ENCODE data around the gene PJA2.
"Not testable (repeated sequence)": the region's sequence is repeated elsewhere in the genome, so short reads cannot be mapped to it uniquely, and the experiment has no call there.

The PJA2 gene, protein sequence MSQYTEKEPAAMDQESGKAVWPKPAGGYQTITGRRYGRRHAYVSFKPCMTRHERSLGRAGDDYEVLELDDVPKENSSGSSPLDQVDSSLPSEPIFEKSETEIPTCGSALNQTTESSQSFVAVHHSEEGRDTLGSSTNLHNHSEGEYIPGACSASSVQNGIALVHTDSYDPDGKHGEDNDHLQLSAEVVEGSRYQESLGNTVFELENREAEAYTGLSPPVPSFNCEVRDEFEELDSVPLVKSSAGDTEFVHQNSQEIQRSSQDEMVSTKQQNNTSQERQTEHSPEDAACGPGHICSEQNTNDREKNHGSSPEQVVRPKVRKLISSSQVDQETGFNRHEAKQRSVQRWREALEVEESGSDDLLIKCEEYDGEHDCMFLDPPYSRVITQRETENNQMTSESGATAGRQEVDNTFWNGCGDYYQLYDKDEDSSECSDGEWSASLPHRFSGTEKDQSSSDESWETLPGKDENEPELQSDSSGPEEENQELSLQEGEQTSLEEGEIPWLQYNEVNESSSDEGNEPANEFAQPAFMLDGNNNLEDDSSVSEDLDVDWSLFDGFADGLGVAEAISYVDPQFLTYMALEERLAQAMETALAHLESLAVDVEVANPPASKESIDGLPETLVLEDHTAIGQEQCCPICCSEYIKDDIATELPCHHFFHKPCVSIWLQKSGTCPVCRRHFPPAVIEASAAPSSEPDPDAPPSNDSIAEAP
- 122 to 209 reads per million in 2 experiments for total RNA-seq

DNA sequence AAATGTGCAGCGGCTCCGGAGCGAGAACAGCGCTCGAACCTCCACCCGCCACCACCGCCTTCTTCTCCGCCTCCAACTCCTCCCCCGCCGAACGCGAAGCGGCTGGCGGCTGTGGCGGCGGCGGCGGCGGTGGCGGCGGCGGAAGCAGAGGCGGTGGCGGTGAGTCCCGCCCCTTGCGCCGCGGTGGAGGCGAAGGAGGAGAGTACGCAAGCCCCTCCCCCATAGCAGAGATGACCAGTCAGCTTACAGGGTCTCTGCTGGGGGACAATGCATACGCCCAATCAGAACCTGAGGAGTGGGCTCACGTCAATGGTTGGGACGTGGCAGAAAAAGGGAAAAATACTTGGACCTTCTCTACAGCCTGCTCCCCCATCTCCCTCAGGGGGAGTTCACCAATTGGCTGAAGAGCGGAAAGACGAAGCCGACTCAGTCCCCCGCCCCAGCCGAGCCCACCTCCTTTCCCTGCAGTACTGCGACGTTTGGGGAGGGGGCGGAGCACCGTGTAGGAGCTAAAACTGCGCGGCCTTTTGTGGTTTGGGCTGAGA is at the start of gene PJA2:
Gene PJA2, minus strand, starts transcription at position 131 of the 545 bp plus-strand sequence. CDS start 26,541 bp downstream, outside the sequence.
- DNase-seq (ENCODE audit: low read depth), result peak; percentile 94

DNA sequence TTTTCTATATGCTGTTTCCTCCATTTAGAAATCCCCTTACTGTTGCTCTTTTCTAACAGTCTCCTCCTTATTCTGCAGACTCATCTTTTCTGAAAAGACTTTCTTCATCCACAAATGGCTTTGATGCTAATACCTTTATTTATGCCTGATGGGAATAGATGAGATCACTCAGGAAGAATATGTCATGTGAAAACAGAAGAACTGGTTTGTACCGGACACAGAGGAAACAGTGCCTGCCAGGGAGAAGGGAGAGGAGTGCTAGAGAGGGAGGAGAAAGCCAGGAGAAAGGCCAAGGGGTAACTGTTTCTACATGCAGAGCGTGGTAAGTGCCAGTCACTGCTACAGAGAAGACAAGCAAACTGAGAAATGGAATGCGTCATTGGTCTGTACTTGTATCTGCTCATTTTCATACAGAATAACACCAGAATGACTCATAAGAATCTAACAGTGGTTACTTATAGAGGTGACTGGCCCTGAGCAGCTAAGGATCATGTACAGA is 45.9 kb upstream of the PJA2 start:
- no peak for DNase-seq (ENCODE audit: low read depth)

DNA sequence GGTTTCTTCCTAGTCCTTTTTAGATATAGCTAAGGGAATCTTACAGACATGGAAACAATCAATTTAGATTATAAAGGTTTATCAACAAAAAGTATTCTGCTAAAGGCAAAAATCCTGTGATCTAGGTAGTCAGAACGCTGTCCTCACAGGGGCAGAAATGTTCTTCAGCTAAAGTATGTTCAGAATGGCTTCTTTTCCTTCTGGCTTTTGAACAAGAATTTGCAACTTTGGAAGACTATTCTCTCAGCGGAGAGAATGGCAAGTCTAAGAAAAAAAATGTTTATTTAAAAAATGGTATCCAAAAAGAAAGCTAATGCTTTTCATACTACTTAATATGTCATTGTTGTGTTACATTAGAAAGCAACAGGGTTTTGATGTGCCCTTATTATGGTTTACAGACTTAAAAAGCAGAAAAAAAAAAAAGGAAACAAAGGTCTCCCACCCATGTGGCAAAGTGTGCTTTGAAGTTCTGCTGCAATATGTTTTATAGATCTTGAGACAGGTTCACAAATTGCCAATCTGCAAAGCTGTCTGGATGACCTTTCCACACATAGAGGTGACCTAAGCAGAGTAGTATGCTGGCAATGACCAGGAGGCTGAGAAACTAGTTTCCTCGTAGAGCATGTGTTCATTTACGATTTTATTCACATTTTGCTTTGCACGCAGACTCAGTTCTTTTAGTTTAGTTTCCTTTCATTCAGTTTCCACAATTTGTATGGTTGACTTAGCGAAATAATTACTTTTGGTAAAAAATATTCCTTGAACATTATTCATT is 45.1 kb upstream of the PJA2 start:
- DNase-seq (ENCODE audit: low read depth), result no peak

DNA sequence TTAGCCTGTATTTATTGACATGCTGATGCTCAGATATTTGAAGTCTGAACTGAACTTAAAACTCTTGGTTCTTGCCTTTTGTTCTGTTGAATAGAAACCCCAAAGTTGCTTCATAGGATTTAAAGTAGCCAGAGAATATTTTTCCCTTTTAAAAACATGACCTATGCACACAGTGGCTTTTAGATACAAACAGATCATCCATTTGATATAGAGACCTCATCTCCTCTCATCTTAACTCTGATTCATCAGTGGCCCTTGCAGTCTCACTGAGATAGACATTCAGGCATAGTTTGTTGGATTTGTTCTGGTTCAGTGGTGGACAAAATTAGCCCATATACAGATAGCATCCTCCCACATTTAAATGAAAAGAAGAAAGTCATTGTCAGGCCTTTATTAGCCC is 43.5 kb upstream of the PJA2 start:
- DNase-seq (ENCODE audit: low read depth), result no peak

DNA sequence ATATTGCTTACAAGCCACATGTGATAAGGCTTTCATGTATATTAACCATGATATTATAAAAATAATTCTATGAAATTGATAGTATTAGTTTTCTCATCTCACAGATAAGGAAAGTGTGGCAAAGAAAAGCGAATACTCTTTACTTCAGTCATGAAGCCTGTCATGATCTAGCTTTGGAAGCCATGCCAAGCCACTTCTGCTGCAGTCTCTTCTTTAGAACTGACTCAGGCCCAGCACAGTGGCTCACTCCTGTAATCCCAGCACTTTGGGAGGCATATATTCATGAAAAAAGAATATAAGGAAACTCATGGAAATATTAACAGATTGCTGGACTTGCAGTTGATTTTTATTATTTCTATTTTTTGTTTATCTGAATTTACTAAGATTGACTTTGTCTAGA is 42.9 kb upstream of the PJA2 start:
- DNase-seq (ENCODE audit: low read depth), result no peak

DNA sequence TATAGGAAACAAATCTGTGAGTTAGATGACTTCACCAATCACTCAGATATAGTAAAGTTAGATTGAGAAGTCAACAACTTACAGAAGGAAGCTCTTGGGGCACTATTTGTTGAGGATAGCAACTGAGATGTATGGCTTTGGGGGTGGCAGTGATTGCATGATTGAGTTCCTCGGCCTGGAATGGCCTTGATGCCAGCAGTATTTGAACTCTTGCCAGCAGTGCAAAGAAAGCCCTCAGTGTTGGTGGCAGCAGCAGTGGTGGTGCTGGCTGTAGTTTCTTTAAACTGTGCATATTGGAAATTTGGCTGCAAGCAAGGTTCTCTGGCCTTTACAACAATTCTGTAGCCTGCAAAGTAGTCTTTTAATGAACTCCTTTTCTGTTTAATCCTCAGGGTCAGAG is 41.4 kb upstream of the PJA2 start:
- no peak for DNase-seq (ENCODE audit: low read depth)

DNA sequence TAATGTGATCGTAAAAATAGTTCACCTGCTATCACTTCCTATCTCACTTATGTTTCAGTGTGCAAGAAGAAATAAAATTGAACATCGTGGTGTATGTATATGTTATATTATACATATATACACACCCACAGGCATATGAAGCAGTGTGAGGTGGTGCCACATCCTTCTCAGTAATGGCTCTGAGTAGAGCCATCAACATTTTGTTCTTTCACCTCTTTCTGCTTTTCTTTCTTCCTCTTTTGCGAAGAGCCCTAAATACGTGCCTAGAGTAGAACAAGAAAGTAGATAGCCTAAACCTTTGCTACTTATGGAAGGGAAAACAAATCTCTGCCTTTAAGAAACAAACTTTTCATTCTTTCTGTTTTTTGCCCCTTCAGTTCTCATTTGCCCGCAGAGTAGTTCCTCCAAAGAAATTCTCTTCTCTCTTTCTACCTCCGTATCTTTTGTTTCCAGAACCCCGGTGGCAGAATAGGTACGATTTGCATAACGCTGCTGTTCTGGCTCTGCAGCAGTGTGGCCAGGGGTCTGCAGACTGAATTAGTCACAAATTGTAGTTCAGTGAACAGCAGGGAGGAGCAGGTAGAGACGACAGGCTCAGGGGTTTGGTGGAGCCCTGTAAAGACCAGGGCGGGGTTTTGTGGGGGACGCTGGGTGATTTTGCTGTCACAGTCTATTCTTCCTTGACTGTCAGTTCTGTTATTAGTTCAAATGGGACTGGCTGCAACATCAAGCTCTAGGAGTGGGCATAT is 40.5 kb upstream of the PJA2 start:
- DNase-seq (ENCODE audit: low read depth), result no peak

DNA sequence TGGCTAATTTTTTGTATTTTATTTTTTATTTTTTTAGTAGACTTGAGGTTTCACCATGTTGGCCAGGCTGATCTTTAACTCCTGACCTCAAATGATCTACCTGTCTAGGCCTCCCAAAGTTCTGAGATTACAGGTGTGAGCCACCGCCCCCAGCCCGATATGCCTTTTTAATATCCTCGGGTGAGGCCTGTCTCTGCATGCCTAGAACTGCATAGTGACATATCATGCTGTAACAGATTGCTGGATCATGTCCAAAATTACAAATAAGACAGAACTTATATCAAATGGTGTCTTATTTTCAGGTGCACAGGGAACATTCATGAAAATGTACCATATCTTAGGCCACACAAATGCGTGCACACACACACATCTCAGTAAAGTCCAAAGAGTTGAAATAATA is 39.1 kb upstream of the PJA2 start:
- no peak for DNase-seq (ENCODE audit: low read depth)

DNA sequence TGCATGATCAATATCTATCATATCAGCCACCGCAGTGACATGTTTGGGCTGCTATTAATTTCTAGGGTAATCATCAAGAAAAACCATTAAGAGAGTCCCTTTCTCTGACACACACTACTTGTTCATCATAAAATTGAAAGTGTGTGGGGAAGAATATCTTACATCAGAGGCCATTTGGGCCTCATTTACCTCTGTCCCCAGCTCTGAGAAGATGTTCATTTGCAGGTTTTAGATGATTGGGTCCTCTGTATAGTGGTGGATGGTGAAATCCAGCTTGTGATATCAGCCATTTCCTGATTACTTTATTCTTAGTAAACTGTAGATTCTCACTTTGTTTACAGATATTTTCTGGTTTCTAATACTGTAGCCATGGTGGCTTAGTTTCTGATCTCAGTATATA is 29.8 kb upstream of the PJA2 start:
- no peak for DNase-seq (ENCODE audit: low read depth)

DNA sequence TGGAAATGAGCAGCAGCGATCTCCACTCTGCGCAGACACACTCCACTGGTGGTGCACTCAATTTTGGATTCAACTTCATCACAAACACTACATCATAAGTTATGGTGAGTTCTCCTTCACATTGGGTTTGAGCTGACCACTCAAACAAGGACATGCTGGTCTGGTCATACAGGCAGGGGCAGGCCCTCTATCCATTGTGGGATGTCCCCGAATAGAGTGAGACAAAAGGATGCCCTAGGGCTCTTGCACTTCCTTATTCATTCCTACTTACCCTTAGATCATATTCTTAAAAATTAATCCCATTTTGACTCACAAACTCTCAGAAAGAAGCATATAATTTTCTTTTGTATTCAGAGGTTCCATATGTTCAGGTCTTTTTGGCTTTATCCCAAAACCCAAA is 16.3 kb upstream of the PJA2 start:
- no peak for DNase-seq (ENCODE audit: low read depth)

DNA sequence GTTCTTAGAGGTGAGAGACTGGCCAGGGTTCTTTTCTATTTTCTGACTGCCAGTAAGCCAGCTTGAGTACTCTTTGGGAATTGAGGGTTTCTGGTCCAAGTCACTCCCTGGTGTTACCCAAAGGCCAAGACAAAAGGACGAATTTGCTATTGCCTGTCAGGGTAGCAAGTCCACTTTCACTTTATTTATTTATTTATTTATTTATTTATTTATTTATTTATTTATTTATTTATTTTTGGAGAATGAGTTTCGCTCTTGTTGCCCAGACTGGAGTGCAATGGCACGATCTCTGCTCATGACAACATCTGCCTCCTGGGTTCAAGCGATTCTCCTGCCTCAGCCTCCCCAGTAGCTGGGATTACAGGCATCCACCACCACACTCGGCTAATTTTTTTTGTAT is 15.7 kb upstream of the PJA2 start:
- not testable (repeated sequence) for DNase-seq (ENCODE audit: low read depth)

DNA sequence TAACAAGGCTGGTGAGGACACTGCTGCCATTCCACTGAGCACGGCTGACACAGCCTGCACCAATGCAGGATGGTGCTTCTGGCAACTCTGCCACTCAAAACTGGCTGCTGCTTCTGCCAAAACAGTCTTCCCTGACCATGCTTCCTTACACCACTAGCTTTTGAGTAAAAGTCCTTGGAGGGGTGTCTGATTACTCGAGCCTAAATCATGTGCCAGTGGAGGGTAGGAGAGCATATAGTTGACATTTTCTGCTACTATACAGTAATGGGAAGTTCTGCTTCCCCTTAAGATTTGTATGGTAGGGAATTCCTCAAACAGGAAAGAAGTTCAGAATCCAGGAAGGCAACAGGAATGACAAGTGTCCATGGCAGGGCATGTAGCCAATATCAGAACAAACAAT is 12.2 kb upstream of the PJA2 start:
- DNase-seq (ENCODE audit: low read depth), result no peak

DNA sequence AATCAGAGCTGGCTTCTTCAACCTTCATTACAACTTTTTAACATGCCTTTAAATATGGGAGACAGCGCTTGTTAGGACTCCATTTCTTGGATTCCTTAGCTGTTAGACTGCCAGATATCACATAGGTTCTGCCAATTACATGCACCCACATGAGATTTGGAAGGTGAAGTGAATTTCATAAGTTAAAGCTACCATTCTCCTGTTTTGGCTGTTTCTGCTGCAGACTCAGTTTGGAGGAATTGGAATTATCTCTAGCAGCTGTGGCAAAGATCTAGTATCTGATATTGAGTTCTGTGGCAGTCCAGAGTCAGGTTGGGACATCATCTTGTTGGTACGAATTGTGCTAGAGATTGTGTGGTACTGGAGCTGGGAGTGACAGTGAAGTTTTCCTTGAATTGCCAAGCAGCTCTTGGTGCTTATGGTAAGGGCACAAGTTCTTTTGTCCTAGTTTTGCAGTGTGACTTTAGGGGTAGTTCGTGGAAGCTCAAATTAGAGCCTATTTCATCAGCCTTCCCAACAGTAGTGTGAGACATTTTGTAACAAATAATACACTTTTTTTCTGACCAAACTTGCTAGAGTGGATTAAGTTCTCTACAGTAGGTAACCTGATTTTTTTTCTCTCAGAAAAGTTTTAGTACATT is 9.1 kb upstream of the PJA2 start:
- no peak for DNase-seq (ENCODE audit: low read depth)

DNA sequence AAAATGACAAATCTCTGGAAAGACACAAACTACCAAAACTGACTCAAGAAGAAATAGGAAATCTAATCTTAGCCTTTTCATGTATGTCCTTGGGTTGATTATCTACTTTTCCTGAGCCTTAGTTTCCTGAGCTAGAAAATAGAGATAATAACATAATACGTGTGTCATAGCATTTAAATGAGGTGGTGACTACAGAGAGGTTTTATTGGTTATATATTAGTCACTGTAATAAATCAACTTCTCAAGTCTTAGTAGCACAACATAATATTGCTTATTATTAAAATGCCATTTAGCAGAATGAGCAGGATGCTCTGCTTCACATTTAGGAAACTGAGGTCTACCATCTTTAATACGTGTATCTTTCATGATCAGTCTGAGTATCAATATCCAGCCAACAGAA is 7.1 kb upstream of the PJA2 start:
- DNase-seq (ENCODE audit: low read depth), result no peak

DNA sequence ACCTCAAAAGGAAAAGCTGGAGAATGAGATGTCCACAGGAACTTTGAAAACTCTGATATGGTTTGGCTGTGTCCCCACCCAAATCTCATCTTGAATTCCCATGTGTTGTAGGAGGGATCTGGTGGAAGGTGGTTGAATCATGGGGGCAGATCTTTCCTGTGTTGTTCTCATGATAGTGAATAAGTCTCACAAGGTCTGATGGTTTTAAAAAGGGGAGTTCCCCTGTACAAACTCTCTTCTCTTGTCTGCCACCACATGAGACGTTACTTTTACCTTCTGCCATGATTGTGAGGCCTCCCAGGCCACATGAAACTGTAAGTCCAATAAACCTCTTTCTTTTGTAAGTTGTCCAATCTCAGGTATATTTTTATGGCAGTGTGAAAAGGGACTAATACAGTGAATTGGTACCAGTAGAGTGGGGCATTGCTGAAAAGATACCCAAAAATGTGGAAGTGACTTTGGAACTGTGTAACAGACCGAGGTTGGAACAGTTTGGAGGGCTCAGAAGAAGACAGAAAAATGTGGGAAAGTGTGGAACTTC is 4.2 kb upstream of the PJA2 start:
- DNase-seq (ENCODE audit: low read depth), result not testable (repeated sequence)

DNA sequence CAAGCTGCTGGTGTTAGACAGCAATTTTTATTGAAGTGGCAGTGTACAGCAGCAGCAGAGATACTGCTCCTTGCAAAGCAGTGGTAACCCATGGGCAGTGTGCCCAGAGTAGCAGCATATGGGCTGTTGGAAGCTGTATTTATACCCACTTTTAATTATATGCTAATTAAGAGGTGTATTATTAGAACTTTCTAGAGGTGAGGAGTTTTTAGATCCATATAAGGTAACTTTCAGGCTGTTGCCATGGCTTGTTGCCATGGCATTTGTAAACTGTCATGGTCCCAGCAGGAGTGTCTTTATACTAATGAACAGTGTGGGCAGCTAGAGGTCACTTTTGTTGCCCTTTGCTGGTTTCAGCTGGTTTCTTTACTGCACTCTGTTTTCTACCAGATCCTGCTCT is 3.7 kb upstream of the PJA2 start:
- DNase-seq (ENCODE audit: low read depth), result no peak

DNA sequence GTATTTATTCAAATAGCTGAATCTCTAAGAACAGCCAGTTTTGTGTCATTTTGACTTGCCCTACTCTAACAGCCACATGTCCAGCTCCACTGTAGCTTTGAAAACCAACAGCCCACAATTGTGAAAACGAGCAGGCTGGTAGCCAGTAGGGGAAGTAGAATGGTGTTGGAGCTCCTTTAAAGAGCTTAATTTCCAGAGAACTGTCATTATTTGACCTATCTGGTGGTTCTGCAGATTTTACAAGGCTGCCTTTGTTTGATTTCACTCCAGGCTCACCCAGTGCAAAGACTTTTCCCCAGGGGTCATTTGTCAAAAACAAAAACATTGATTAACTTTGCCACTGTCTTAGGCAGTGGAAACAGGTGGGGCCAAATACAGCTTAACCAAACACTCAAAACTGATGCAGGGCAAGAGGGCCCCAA is 3.2 kb upstream of the PJA2 start:
- no peak for DNase-seq (ENCODE audit: low read depth)

DNA sequence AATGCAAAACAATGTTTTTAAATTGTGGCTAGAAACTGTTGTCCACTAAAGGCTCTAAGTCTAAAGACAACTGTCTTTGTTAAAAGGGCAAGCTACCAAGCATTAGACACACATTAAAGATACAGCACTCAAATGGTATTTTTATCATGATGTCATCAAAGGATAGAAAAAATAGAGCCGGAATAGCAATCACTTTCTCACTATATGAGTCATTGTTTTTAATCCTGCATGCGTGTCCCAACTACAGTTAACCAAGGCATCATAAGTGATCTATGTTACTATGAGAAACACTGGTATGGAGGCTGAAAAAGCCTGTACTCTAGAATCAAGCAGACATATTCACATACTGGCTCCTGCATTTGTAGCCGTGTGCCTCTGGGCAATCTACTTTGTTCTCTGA is 1.9 kb upstream of the PJA2 start:
- DNase-seq (ENCODE audit: low read depth), result no peak

DNA sequence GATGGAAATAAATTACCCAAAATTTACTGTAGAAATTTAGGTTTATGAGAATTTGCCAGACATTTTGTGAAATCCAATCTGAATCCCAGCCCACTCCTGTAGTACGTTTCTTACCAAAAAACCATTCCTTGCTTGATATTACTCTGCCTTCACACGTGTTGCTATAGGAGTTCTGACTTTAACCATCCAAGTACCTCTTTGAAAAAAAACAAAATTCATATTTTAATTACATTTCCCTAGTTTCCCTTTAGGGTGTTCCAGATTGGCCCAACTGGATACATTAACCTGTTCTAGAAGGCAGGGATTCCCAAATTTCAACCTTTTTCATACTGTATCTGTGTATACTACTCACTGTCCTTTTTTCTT is 1.4 kb upstream of the PJA2 start:
- no peak for DNase-seq (ENCODE audit: low read depth)

DNA sequence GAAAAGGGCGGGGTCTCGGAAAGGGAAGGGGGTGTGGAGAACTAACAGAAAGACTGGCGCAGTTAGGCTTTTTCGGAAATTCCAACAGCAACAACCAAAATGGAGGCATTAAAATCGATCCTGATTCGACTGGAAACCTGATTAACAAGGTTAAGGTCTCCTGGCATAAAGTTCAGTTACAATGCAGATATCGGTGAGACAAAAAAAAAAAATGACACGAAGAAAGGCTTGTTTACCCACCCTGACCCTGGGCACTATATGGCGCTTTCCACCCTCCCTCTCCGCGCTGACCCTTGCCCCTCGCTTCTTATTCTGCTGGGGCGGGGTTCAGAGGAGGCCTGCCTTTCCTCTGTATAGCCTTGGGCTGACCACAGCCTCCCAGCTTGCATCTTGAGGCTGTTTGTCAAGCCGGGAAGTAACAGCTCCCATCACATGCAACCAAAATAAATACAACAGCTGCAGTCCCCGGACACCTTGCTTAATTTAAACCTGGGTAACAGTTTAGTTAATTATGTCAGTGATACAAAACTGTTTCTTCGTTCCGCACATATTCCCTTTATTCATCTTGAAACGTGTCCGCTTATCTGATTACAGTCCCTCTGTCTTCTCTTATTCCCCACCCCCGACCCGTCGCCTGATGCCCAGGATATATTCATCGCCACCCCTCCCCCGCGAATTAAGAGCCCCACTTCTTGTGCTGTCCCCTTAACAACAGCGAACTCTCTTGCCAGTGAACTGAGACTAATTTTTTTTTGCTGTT is 795 bp upstream of the PJA2 start:
- DNase-seq (ENCODE audit: low read depth), result peak; percentile 12

All from T follicular helper cell (primary cell).